Measurements from ENCODE around the gene PKHD1. TPM values are rescaled to one million over a fixed set of nuclear protein-coding genes. Genes with fewer than 3 reads are reported as not detected.
"Not testable (repeated sequence)": the region's sequence is repeated elsewhere in the genome, so short reads cannot be mapped to it uniquely, and the experiment has no call there.

Gene PKHD1
- total RNA-seq, 2 experiments from 2014 or later, result not detected

DNA sequence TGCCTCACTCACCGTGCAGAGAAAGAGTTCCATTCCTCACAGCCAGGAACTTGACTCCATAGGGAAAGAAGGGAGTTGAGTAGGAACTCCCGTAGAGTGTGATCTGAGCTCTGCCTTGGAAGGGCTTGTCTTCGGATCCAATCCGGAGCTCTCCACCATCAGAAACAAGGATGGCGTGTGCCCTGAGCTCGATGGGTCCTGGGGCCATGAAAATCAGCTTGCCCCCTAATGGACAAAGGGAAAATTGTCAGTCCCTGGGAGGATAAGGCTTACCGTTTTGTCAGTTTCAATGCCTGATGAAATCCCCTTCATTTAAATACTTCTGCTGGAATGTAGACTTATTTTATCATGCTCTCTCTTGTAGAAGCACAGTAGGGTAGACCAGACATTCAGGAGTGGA lies 153.3 kb downstream of the PKHD1 start:
- Mint-ChIP-seq H3K36me3 (no peaks in the 10 kb centered on the region), H3K4me1 (no peaks in the 10 kb centered on the region), H3K9me3 (ENCODE audit: low read depth) (no peaks in the 10 kb centered on the region), H3K27me3 (no peaks in the 10 kb centered on the region), H3K4me3 (no peak overlapping the region), H3K27ac (no peak overlapping the region)
- CTCF ChIA-PET, result no interaction called here
- no peak for ATAC-seq
- no peak for DNase-seq

DNA sequence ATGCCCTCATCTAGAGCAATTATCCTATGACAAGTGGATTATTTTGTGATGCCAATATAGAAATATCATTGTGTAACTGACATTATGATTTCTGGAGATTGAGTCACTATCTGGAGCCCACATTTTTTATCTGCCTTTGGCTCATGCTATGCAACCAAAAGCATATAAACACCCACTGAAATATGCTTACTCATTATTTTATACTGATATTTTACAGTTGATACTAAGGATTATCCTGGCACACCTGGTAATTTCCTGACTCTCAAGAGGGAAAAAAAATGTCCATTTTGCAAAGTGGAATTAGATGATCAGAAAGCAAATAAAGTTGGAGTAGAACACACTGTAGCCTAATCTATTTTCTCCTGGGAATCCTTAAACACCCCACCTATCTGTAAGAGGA lies 154.5 kb downstream of the PKHD1 start:
- no peak for ATAC-seq
- H3K27ac Mint-ChIP-seq, result no peak overlapping the region
- H3K9me3 Mint-ChIP-seq (ENCODE audit: low read depth), result no peaks in the 10 kb centered on the region
- no peaks in the 10 kb centered on the region for H3K27me3 Mint-ChIP-seq
- no peak overlapping the region for H3K4me3 Mint-ChIP-seq
- H3K36me3 Mint-ChIP-seq, result no peaks in the 10 kb centered on the region
- no peak for DNase-seq
- no peaks in the 10 kb centered on the region for H3K4me1 Mint-ChIP-seq
- CTCF ChIA-PET, result no interaction called here

DNA sequence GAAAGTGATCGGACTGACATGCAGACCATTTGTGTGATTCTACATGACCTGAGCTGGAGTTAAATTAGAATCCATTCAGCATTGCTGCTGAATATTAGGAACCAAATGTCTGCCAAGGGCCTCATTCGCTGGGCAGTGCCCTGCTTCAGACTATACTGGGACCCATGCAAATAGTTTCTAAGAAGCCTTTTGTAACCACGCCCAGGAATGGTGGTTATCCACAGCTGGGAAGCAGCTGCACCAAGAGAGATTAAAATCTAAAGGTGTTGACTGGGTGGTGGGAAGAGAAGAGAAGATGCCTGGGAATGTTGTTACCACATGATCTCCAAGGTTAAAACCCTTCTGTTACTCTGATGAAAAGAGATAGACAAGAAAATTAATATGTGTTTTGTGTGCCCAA lies 156.8 kb downstream of the PKHD1 start:
- DNase-seq (no peak), ATAC-seq (no peak)
- Mint-ChIP-seq H3K4me3 (no peak overlapping the region), H3K27ac (no peak overlapping the region), H3K27me3 (no peaks in the 10 kb centered on the region), H3K9me3 (ENCODE audit: low read depth) (no peaks in the 10 kb centered on the region), H3K36me3 (no peaks in the 10 kb centered on the region), H3K4me1 (no peaks in the 10 kb centered on the region)
- CTCF ChIA-PET, result no interaction called here

DNA sequence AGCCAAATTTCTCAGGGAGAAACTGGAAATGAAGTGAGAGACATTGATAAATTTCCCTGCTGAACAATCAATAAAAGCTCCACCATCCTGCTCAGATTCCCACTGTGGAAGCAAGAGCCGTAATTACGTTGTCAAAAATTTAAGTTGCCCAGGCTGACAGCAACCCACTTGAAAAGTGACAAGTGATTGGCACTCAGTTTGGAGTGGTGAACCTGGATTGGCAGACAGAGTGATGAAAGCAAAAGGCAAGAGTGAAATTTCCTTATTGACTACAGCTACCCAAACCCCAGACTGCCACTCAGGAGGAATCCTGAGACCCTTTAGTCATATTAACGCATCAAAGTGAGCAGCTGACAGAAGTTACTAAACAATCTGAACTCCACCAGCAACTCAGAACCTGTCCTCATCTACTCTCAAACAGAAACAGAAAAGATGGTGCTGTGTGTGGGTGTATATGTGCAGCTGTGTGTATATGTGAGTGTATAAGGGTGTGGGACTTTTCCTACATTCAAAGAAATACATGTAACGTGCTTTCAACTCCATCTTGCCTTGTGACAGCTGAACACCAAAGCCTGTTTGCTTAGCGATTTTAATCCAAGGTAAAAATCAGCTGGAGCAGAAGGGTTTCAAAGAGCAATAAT lies 157.4 kb downstream of the PKHD1 start:
- H3K4me1 Mint-ChIP-seq, result no peaks in the 10 kb centered on the region
- CTCF ChIA-PET, result no interaction called here
- ATAC-seq (no peak), DNase-seq (no peak)
- no peak overlapping the region for H3K27ac Mint-ChIP-seq
- H3K9me3 Mint-ChIP-seq (ENCODE audit: low read depth), result no peaks in the 10 kb centered on the region
- H3K4me3 Mint-ChIP-seq, result no peak overlapping the region
- H3K36me3 Mint-ChIP-seq, result no peaks in the 10 kb centered on the region
- no peaks in the 10 kb centered on the region for H3K27me3 Mint-ChIP-seq

DNA sequence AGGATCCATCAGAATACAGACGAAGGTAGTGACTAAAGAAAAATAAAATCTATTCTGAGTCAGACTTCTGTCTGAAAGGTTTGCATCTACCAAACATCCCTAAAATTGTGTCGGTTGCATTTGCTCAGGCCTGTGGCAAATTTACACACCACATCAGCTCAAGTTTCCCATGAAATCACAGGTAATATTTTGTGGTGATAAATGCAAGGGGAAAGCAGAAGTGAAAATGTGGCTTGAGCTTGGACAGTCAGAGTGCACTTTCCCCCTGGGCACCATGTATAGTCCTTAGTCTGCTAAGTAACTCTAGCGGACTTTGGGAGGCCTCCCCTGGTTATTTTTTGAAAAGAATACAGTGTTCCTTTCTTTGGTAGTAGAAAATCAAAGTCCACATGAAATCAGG lies 159.1 kb downstream of the PKHD1 start:
- no peak for ATAC-seq
- Mint-ChIP-seq H3K27ac (no peak overlapping the region), H3K4me1 (no peaks in the 10 kb centered on the region), H3K27me3 (no peaks in the 10 kb centered on the region), H3K9me3 (ENCODE audit: low read depth) (no peaks in the 10 kb centered on the region), H3K4me3 (no peak overlapping the region), H3K36me3 (no peaks in the 10 kb centered on the region)
- no peak for DNase-seq
- CTCF ChIA-PET, result no interaction called here

DNA sequence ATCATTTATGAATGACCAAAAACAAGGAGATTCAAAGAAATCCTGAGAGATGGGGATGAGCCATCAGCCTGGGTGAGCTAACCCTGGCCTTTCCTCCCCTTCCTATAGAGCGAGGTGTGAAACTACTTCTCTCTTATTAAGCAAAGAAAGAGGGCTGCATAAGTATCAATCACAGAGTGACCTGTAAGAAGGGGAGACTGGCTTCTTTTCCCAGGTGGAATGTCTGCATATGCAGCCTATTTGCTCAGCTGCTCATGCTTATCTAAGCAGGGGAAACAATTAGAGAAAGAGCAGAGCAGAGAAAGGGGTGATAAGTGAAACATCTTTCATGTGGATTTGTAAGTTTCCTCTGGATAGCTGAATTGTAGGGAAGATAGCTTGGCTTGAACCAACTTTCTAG lies 160.0 kb downstream of the PKHD1 start:
- no peak for ATAC-seq

DNA sequence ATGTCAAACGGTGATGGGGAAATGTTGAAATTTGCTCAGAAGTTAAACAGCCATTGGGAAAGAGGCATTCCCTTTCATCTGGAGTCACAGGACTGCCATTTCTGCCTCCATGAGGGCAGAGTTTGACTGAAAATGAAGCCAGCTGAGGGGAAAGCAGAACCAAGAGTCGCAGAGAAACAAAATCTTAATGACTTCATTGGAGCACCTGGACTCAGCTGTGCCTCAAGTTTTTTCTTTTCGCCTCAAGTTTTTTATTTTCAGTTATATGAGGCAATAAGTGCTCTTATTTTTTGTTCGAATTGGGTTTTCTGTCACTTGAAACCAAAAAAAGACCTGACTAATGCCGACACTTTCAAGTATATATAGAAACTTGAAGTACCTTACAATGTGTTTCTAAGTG lies 161.3 kb downstream of the PKHD1 start:
- no peak for DNase-seq
- Mint-ChIP-seq H3K4me3 (no peak overlapping the region), H3K9me3 (ENCODE audit: low read depth) (no peaks in the 10 kb centered on the region), H3K27me3 (no peaks in the 10 kb centered on the region), H3K4me1 (no peaks in the 10 kb centered on the region), H3K27ac (no peak overlapping the region), H3K36me3 (no peaks in the 10 kb centered on the region)
- CTCF ChIA-PET, result interaction anchor here (0.7 kb wide), 1 partner anchor 1145 kb away, joined by 3 read pairs; no protein-coding TSS in a partner anchor
- ATAC-seq, result no peak

More for the DNA sequence above, 160.0 kb downstream of the PKHD1 start:
- CTCF ChIA-PET, result no interaction called here
- Mint-ChIP-seq H3K27ac (no peak overlapping the region), H3K27me3 (no peaks in the 10 kb centered on the region), H3K9me3 (ENCODE audit: low read depth) (no peaks in the 10 kb centered on the region), H3K4me1 (no peaks in the 10 kb centered on the region), H3K4me3 (no peak overlapping the region), H3K36me3 (no peaks in the 10 kb centered on the region)
- no peak for DNase-seq

DNA sequence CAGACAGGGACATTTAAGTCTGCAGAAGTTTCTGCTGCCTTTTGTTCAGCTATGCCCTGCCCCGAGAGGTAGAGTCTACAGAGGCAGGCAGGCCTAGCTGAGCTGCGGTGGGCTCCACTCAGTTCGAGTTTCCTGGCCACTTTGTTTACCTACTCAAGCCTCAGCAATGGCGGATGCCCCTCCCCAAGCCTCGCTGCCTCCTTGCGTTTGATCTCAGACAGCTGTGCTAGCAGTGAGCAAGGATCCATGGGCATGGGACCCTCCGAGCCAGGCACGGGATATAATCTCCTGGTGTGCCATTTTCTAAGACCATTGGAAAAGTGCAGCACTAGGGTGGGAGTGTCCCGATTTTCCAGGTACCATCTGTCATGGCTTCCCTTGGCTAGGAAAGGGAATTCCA lies 164.9 kb downstream of the PKHD1 start:
- H3K36me3 Mint-ChIP-seq; H3K9me3 Mint-ChIP-seq (ENCODE audit: low read depth); ATAC-seq; CTCF ChIA-PET; H3K27ac Mint-ChIP-seq; DNase-seq; H3K4me1 Mint-ChIP-seq; H3K4me3 Mint-ChIP-seq; H3K27me3 Mint-ChIP-seq: not testable (repeated sequence)

DNA sequence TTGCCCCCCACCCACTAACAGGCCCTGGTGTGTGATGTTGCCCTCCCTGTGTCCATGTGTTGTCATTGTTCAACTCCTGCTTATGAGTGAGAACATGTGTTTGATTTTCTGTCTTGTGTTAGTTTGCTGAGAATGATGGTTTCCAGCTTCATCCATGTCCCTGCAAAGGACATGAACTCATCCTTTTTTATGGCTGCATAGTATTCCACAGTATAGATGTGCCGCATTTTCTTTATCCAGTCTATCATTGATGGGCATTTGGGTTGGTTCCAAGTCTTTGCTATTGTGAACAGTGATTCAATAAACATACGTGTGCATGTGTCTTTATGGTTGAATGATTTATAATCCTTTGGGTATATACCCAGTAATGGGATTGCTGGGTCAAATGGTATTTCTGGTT lies 169.1 kb downstream of the PKHD1 start:
- H3K4me3 Mint-ChIP-seq; H3K27ac Mint-ChIP-seq; H3K9me3 Mint-ChIP-seq (ENCODE audit: low read depth); CTCF ChIA-PET; H3K27me3 Mint-ChIP-seq; ATAC-seq; H3K36me3 Mint-ChIP-seq; H3K4me1 Mint-ChIP-seq; DNase-seq: not testable (repeated sequence)

DNA sequence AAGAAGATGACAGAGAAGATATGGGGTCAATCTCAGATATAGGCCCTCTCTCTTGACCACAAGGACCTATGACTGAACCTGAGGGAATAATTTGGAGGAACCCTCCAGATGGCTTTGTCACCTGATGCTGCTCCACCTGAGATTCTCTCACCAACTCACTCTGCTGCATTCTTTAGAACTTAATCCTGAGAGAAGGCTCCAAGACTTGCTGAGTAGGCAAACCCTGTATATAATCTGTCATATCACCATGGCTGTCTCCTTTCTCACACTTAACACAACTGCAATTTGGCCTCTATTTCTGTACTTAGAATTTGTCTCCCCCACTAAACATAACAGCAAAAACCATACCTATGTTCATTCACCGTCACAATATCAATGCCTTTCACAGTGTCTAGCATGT lies 172.3 kb downstream of the PKHD1 start:
- Mint-ChIP-seq H3K4me3 (no peak overlapping the region), H3K4me1 (no peaks in the 10 kb centered on the region), H3K9me3 (ENCODE audit: low read depth) (no peaks in the 10 kb centered on the region), H3K36me3 (no peaks in the 10 kb centered on the region), H3K27me3 (peaks cover 9% of the 10 kb centered on the region), H3K27ac (no peak overlapping the region)
- CTCF ChIA-PET, result no interaction called here
- ATAC-seq, result no peak
- no peak for DNase-seq

DNA sequence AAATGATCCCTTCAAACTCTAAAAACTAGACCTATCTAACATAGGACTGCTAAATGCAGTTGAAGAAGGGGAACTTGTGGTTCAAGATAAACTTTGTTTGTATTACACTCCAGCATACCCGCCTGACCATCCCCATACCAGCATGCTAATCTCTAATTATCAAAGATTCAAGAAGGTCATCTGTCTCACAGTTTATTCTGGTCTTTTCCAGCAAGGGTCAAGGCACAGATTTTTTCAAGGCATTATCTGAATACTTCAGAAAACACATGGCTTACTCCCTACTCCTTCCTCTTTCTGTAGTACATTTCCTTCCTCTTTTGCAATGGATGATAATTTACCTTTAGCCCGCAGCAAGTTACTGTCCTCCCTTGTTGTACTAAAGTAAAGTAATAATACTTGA lies 174.1 kb downstream of the PKHD1 start:
- Mint-ChIP-seq H3K9me3 (ENCODE audit: low read depth) (no peaks in the 10 kb centered on the region), H3K27ac (no peak overlapping the region), H3K4me1 (no peaks in the 10 kb centered on the region), H3K4me3 (no peak overlapping the region), H3K27me3 (peaks cover 9% of the 10 kb centered on the region), H3K36me3 (no peaks in the 10 kb centered on the region)
- DNase-seq (no peak), ATAC-seq (no peak)
- CTCF ChIA-PET, result no interaction called here

DNA sequence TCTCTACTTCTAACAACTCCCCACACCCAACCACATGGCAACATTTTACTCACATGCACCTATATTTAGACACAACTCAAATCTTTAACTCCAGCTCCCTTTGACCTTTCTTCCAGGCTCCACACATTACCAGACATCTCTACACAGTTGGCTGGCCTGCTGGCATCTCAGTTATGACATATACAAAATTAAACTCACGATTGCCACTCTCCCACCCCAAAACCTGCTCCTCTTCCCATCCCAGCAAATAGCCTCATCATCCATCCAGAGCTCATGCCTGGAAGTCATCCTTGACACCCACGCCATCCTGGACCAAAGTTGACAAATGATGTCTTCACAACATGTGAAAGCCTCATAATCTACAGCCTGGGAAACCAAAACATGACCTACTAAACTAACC lies 176.6 kb downstream of the PKHD1 start:
- no peak for ATAC-seq
- CTCF ChIA-PET, result no interaction called here
- H3K9me3 Mint-ChIP-seq (ENCODE audit: low read depth), result no peaks in the 10 kb centered on the region

DNA sequence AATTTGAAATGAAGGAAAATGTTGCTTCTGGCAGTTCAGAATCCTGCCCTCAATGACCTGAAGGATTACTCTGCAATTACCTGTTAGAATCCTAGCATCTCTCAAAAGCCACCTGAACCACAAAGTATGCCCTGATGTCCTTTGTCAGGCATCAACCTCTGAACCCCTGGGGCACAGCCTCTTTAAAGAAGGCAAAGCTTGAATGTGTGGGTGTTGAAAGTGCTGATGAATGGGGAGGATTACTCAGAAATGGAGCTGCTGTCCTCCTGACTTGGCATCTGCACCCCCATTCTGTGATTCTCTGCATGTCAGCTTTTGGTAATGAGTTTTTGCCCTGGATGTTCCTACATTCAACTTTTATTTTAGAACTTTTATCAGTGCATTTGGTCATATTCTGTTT lies 179.2 kb downstream of the PKHD1 start:
- peaks cover 4% of the 10 kb centered on the region for H3K27me3 Mint-ChIP-seq
- CTCF ChIA-PET, result no interaction called here

More for the DNA sequence above, 176.6 kb downstream of the PKHD1 start:
- H3K27me3 Mint-ChIP-seq, result peaks cover 9% of the 10 kb centered on the region
- no peaks in the 10 kb centered on the region for H3K4me1 Mint-ChIP-seq
- no peak overlapping the region for H3K4me3 Mint-ChIP-seq
- no peak overlapping the region for H3K27ac Mint-ChIP-seq
- no peak for DNase-seq
- H3K36me3 Mint-ChIP-seq, result no peaks in the 10 kb centered on the region

DNA sequence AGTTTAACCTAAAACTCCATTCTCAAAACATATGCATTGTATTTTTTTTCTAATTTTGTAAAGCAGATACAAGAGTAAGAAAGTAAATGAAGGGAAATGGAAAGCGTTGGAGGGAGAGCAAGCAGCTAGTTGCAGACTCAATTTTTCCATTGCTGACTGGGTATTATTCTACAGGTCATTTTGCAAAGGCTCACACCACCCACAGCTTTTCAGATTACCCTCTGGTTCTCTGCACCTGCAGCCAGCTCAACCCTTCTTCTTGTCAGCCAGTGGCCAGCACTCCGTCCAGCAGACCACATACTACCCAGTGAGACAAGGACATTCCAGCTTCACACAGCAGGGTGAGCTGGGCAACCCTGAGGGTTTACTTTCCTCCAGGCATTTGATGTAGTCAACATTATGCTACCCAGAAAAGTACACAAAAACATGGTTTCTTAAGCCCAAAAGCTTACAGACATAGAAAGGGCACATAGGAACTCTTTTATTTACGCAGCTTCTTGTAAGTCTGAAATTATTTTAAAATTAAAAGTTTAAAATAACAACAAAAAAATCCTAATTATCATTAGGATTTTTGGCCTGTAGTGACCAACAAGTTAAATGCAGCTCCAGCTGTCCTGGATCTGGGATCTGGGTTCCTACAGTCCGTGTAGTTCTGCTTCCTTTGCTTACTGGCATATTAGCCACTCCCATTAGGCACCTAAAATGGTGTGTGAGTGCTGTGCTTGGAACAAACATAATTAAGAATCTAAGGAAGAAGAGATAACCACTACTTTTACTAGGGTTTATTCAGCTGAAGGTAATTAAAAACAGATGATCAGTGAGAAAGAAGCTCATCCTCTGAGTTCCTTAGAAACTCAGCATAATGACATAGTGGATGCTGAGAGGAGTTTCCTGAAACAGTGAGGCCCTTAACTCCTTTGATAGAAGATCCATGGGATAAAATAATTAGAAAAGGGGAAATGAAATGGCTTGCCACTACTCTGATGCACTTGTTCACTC lies 185.3 kb downstream of the PKHD1 start:
- Mint-ChIP-seq H3K4me1 (no peaks in the 10 kb centered on the region), H3K27me3 (no peaks in the 10 kb centered on the region)

More for the DNA sequence above, 179.2 kb downstream of the PKHD1 start:
- H3K36me3 Mint-ChIP-seq, result no peaks in the 10 kb centered on the region
- no peak for DNase-seq
- H3K27ac Mint-ChIP-seq, result no peak overlapping the region
- no peaks in the 10 kb centered on the region for H3K9me3 Mint-ChIP-seq (ENCODE audit: low read depth)
- no peaks in the 10 kb centered on the region for H3K4me1 Mint-ChIP-seq
- no peak for ATAC-seq
- H3K4me3 Mint-ChIP-seq, result no peak overlapping the region

More for the DNA sequence above, 185.3 kb downstream of the PKHD1 start:
- ATAC-seq, result no peak
- CTCF ChIA-PET, result no interaction called here
- H3K36me3 Mint-ChIP-seq, result no peaks in the 10 kb centered on the region
- no peak for DNase-seq
- no peak overlapping the region for H3K4me3 Mint-ChIP-seq
- H3K9me3 Mint-ChIP-seq (ENCODE audit: low read depth), result no peaks in the 10 kb centered on the region
- no peak overlapping the region for H3K27ac Mint-ChIP-seq
